UCSD-AML1 (cell line): ENCODE results near the gene CXCL12.

Source experiments
- DNase-seq: peaks from one replicate; lab custom pipeline; 2025; ENCODE audit not compliant: unreplicated experiment; lab: John Stamatoyannopoulos, UW

Gene CXCL12

GRCh38 chr10:44385696-44386441 is 972 bp upstream of the CXCL12 start:
- no peak for DNase-seq

DNA sequence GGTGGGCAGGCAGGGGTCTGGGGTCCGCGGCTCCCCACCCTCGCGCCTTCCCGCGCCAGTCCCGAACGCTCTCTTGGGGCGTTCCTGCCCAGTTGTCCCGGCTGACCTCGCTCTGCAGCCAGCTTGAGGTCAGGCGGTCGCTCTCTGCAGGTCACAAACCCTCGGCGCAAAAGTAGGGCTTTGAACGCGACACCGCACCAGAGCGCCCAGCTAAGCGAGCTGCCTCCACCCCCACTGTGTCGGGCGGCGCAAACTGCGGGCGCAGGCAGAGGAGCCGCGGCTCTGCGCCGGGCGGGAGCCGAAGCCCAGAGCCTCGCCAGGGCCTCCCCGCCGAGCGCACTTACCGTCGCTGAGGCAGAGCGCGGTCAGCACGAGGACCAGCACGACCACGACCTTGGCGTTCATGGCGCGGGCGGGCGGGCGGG is 284 bp downstream of the CXCL12 start:
- DNase-seq: no peak

DNA sequence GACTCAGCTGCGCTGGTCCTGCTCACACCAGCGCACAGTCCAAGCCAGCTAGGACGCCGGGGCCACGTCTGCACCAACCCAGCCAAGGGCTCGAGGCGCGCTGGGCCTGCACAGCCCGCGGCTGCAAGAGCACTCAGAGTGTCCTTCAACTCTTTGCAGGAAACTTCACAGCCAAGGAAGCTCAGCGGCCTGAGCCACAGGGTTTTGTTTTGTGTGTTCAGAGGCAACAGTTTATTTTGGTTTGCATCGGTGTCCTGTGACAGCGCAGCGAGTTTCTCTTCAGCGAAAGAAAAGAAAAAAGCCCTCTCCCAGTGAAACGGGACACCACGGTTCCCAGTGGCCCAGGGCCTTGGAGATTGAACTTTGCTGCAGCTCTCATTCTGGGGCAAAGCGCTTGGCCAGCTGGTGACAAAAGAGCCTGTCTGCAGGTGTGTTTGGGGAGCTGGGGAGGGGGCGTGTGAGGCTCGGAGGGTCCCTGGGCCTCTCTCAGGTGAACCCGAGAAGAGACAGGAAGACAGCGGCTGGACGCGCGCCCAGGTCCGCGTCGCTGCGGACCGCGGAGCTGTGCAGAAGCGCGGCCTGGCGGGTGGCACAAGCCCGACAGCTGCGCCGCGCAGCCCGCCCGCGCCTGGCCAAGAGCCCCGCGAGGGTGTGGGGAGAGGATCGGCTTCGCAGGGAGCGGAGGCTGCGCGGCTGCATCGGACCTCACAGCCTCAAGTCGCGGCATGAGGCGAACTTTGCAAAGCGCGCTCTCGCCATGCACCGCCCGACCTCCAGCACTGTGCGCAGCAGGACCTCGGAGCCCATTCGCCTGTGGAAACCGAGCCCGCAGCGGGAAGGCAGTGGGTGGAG is 922 bp downstream of the CXCL12 start:
- DNase-seq: no peak

DNA sequence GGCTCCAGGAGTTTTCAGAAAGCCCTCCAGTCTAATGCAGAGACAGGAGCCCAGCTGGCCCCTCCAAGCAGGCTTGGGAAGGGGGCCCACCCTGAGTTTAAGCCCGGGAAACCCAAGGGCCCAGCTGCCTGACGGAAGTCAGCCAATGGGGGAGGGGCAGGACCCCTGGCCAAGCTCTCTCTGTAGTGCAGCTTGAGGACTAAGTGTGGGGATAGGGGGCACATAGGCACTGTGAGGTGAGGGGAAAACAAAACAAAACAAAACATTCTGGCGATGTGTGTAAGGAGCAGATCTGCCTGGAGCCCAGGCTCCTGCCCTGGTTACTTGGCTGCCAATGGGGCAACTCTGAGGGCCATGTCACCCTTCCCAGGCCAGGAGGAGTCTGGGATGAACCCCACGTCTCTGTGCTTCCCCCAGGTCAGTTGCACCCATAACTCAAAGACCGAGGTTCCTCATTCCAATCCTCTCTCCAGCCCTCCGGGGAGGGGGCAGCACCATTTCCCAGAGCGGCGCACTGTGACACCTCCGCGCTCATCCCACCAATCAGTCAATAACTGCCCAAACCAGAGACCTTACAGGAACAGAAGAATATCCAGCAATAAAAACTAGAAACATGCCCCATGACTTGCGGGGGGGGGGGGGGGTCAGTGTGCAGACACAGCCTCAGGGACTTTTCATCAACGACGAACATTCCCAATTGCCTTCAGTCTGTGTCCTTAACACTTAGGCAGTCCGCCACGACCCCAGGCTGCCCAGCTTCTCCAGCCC is 1.7 kb downstream of the CXCL12 start:
- no peak for DNase-seq

- no peak for DNase-seq
These were observed 2.6 kb downstream of the CXCL12 start for GRCh38 chr10:44382131-44382858.

DNA sequence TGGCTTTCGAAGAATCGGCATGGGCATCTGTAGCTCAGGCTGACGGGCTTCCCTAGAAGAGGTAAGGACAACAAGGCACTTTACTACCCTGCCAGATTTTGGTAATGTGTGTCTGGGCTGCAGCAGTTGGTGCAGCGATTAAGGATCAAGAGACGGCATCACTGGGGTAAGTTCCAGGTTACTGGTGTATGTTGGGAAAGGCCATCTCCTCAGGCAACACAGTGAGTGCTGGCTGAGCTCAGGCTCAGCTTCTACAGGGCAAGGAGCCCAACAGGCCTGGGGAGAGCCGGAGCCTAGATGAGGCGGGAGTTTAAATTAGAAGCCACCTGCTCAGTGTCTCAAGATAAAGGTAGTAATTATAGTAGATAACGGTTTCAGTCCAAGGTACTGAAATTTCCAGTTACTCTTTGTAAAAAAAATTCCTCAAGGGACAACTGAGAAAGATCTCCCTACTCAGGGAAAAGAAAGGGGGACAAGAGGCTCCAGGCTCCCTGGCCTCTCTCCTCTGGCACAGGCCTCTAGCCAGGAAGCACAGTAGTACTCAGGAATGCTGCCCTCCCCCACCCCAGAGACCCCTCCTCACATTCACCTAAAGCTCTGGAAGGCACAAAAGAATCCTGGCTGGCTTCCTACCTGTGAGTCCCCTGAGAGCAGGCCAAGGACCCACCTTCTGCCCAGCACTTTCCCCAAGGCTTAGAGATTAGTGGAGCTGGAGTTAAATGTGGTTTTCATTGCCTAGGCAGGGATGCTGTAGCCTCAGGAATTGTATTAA is 3.9 kb downstream of the CXCL12 start:
- DNase-seq: no peak

GRCh38 chr10:44379907-44380306 is 5.0 kb downstream of the CXCL12 start:
- DNase-seq: no peak

- no peak for DNase-seq
These were observed 6.3 kb downstream of the CXCL12 start for GRCh38 chr10:44378626-44379025.

- no peak for DNase-seq
These were observed 7.1 kb downstream of the CXCL12 start for GRCh38 chr10:44377651-44378310.

DNA sequence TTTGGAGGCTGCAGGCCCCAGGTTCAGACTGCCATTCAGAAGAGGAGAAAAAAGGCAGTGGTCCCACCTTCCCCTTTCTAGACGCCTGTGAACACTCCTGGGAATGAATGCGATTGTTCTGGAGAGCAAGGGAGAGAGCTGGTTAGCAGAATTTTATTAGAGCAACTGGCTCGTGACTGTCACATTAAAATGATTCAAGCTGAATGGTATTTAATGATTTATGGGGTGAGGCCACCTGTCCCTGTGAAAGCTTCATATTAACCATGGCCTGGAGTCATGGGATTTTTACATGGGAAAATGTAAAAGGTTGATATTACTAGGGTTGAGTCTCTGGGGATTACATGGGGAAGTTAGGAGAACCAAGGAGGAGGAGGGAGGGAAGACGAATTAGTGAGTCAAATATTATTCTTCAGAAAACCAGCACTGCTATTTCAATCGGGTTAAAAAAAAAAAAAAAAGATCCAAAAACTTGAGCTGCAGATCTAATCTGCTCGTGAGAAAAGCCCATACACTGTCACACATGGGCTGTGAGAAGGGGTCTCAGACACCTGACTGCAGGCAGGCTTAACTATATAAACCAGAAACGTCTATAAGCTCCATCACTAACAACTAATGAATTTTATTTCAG is 8.3 kb downstream of the CXCL12 start:
- DNase-seq: no peak

DNA sequence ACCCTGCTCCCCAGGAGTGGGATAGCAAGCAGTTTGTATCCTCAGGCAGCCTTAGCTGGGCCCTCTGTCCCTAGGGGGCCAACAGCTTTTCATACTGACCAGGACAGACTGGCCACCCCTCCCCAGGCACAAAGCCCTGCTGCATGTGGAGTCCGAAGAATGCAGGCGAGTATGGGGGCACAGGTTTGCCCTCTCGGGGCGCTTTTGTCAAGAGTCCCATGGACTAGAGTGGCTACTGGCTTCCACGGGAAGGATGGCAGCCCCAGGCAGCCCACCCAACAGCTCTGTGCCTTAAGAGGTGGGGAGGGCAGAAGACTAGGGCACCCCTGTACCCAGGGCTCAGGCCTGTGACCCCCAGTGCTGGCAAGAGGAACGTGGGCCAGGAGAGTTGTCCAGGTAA is 10.7 kb downstream of the CXCL12 start:
- DNase-seq: no peak

DNA sequence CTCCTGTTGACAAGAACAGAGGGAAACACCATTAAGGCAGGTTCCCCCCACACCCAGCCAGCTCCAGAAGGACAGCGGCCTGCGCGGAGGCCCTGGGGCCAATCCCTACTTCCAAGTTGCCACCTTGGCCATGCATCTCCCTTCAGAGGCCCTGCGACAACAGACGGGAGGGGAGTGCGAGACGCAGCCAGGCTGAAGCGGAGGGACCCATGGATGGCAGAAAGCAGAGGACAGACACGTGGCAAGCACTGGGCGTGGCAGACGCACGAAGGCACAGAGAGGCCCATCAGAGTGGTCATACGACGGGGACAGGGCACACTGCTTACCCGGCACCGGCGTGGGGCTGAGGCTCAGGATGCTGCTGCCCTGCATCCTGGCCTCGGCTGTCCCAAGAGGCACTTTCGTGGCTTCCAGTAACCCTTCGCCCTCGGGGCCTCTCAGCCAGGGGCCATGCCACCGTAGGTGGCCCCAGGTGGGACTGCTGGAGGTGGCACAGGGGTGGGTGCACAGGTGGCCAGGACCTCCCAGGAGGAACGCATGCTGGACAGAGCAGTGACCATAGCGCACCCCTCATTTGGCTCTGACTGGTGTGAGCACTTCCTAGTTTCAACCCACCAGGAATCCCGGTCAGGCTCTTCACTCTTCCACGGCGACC is 11.4 kb downstream of the CXCL12 start:
- DNase-seq: no peak

- no peak for DNase-seq
These were observed 12.7 kb downstream of the CXCL12 start for GRCh38 chr10:44372181-44372580.

DNA sequence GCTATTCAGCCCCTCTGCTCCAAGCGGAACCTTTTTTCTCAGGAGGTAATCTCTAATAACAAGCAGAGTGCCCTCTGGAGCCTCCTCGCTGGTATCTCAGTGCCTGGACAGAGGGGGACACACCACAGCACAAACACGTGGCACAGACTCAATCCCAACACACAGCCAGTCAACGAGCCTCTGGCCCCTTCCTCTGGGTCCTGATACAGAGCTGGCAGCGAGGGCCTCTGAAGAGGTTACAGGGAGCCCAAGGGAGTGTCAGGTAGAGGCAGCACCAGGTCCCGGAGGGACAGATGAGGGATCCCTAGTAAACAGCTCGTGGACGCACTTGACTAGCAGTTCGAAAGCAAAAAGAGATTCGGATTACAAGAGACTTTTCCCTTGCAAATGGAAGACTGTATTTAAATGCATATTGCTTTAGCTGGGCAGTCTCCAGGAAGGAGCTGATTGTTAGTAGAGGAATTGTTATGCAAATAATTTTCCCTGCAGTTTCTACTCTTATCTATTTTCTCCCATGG is 14.1 kb downstream of the CXCL12 start:
- DNase-seq: no peak

- no peak for DNase-seq
These were observed 15.0 kb downstream of the CXCL12 start for GRCh38 chr10:44369854-44370253.

GRCh38 chr10:44369296-44369695 is 15.6 kb downstream of the CXCL12 start:
- no peak for DNase-seq

DNA sequence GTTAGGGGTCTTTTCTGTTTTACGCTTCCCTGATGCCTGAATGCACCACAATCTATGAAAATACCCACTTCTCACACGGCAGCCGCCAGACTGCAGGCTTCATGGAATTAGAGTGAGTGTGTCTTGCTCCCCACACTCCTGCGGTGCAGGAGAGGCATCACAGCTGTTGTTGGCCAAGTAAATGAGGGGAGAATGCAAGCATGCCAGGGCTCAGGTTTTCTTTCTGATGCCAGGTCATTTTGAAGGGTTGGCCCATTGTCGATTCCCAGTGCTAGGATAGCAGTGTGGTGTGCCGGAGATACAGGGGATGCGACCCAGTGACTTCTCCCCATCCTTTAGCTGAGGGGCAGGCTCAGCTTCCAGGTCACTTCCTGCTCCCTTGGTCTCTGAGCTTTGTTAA is 16.3 kb downstream of the CXCL12 start:
- no peak for DNase-seq

- no peak for DNase-seq
These were observed 17.8 kb downstream of the CXCL12 start for GRCh38 chr10:44366941-44367630.
